HT-29 (cell line): ENCODE results near the gene TMPRSS5. TPM values are rescaled to one million over a fixed set of nuclear protein-coding genes. Genes with fewer than 3 reads are reported as not detected.

Source experiments
- small RNA-seq: library from RNA; depleted of rRNA; stranded (forward); fragments of <200 nt; gene quantifications from one replicate; pipeline ENCODE3, GENCODE V24; 2014
- total RNA-seq: library from RNA; depleted of rRNA; stranded (reverse); fragments of >200 nt; shearing (Covaris generic); gene quantifications from 2 replicates; pipeline ENCODE4 v1.2.3, GENCODE V29; 2014; rRNA removed

Gene TMPRSS5
- total RNA-seq, 1 experiment from 2014 or later, result 1.8 TPM

Small RNA genes within 50 kb of the gene (small RNA-seq; reads per million reads assigned to genes)
- gene RPS29P19, result not detected

Other genes with a start within 250 kb of the TMPRSS5 start
- 1.1 and 1.2 TPM in 2 replicates for gene DRD2, start 230.9 kb downstream of the TMPRSS5 start, total RNA-seq
- 12.3 and 13.4 TPM in 2 replicates for gene ZW10, start 67.4 kb upstream of the TMPRSS5 start, total RNA-seq
- not detected in 2 replicates for gene CLDN25, start 73.5 kb upstream of the TMPRSS5 start, total RNA-seq
- 27.5 and 33.9 TPM in 2 replicates for gene USP28, start 169.3 kb upstream of the TMPRSS5 start, total RNA-seq
- not detected in 2 replicates for gene HTR3B, start 198.5 kb upstream of the TMPRSS5 start, total RNA-seq